GM19452 (cell line): ENCODE data around the gene ALK.
A peak's percentile ranks its signal among the peaks of the same experiment; 100 is the strongest.

Source experiments
- ATAC-seq: cut with Tn5 transposase; IDR thresholded peaks from one replicate; pipeline ENCODE4 v1.9.1; 2021; ENCODE audit not compliant: unreplicated experiment

Gene ALK

GRCh38 chr2:29723255-29724001 lies 198.0 kb downstream of the ALK start:
- ATAC-seq: peak; percentile 83

DNA sequence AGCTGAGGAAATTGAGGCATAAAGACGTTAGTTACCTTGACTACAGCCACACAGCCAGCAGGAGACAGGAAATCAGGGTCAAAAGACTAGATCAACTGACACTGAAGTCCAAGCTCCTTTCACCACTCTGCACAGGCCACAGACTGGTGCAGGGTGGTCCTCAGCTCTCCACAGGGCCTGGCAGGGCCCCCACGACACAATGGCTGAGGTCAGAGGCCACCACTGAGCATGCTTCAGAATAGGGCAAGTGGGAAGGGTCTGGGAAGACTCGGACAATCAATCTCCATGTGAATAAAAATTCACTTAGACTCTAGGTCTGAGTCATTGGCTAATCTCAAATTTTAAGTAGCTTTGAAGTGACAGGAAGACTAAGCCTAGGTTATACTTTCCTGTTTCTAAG lies 201.7 kb downstream of the ALK start:
- ATAC-seq: no peak

GRCh38 chr2:29718076-29718686 lies 203.2 kb downstream of the ALK start:
- no peak for ATAC-seq

GRCh38 chr2:29715655-29716054 lies 205.7 kb downstream of the ALK start:
- ATAC-seq: no peak

DNA sequence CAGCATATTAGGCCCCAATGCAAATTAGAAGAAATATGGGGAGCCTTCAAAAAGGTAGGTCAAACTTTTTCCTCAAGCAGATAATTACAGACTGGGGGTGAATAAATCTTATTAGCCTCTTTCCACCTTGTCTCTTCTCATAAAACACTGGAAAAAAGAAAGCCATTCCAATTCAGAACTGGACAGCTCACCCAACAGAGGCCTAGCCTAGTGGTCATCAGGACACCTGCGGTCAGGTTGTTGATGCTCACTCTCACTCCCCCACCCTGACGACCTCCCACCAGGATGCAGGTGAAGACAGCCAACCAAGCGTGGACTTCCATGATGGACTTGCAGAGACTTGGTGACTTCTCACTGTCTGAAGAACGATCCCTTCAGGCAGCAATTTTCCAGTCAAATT lies 207.1 kb downstream of the ALK start:
- no peak for ATAC-seq

DNA sequence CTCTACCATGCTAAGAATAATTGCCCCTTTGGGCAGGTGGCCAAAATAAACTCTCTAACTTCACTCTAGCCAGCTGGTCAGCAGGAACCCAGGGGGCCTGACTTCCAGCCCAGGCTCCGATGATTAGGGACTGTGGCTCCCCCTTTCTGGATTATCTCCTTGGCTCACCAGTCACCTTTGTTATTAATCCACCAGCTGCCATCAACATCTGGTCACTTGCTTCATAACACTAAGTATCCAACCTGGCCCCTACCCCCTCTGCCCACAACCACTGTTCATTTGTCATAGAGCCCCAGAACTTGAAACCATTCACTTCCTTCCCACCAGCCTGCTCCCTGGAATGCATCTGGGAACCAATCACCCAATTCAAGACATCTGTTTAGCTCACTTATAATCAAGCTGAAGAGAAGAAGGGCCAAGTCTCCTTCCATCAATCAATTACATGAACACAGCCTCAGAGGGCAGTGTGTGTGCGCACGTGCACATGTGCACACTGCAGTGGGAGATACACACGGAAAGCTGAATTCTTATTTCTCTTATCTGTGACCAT lies 215.1 kb downstream of the ALK start:
- no peak for ATAC-seq

DNA sequence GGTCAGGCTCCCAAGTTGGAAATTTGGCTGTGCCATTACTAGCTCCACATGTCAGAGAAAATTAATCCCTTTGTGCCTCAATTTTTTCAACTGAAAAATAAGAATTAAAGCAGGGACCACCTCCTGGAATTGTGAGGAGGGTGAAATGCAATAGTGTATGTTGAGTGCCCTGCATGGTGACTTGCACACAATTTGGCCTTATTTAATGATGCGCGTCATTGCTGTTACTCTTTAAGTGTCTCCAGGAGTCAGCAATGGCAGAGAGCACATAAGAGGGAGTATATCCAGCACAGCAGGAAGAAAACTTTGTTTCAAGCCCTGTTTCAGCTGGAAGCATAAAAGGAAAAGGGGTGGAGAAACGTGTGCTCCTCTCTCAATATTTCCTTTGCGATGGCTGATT lies 215.8 kb downstream of the ALK start:
- ATAC-seq: no peak

- no peak for ATAC-seq
These were observed 218.1 kb downstream of the ALK start for GRCh38 chr2:29703336-29703735.

- no peak for ATAC-seq
These were observed 219.1 kb downstream of the ALK start for GRCh38 chr2:29702276-29702675.

DNA sequence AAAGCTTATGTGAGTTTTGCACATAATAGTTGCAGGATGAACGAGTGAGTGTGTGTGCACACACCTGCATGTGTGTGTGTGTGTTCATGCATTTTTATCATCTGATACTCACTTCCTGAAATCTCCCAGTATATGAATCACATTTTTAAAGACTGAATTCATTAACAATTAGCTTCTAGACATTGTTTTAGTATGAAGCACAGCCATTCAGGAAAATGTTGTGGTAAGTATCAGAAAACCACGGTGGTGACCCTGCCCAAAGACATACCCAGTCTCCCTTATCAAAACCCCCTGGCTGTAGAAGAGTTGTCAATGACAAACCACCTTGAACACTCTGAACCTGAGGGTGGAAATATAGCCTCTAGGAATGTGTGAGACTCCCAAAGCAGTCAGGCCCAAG lies 220.8 kb downstream of the ALK start:
- no peak for ATAC-seq

GRCh38 chr2:29699045-29699444 lies 222.3 kb downstream of the ALK start:
- no peak for ATAC-seq

GRCh38 chr2:29698216-29698615 lies 223.2 kb downstream of the ALK start:
- ATAC-seq: no peak

DNA sequence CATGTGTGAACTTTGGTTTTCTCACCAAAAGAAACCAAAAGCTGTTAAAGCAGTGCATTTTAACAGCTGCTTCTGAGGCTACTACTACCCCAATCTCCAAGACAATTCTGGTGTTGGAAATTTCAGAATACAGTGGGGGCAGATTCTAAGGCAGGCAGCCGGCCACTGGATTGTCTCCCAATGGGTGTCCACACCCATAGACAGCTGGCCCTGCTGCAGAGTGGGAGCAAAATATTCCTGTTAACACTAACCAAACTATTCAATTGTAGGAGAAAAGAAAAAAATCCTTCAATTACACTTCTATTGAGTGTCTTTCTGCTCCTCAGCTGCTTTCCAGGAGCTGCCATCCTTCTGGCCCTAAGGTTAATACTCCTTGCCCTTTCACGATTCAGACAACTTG lies 223.7 kb downstream of the ALK start:
- ATAC-seq: no peak

DNA sequence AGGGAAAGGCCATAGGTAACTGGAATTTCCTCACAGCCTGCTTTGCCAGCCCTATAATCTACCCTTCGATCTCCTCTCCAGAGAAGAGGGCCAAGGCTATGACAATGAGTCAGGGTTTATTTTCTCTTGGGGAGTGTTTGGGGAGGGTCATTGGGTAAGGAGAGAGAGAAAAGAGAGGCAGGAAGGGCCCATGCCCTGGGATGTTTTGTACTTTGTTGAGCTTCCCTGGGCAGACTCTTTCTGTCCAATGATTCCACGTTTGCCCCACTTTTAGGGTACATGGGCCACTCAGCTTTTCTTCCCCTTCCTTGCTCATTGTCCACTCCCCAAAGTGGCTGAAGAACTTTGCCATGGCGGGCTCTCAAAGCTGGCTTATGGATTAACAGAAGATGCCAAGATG lies 224.2 kb downstream of the ALK start:
- ATAC-seq: no peak

DNA sequence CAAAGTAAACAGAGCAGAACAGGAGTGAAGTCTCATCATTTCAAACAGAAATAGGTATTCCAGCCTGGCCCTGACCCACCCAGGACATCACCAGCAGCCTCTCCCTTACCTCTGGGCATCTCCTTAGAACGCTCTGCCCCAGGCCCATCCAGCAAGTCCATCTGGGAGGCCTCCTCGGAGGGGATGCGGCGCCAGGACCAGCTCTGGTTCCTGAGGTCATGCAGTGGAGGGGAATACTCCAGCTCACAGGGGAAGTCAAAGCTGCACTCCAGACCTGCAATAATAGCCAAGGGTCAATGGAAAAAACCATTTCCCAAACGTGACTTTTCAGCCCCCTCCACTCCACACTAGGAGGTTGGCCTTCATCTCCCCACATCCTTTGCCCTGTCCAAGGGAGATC lies 226.6 kb downstream of the ALK start:
- ATAC-seq: no peak

GRCh38 chr2:29691391-29691950 lies 229.9 kb downstream of the ALK start:
- ATAC-seq: no peak

DNA sequence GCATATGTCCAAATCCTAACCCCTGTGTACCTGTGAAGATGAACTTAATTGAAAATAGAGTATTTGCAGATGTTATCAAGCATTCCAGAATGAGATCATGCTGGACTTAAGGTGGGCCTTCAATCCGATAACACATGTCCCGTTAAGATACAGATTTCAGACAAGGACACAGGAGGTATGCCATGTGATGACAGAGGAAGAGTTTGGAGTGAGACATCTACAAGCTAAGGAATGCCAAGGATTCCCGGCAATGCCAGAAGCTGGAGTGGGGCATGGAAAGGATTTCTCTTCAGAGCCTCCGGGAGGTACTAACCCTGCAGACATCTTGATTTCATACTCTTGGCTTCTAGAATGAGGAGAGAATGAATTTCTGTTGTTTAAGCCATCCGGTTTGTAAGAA lies 231.7 kb downstream of the ALK start:
- no peak for ATAC-seq

DNA sequence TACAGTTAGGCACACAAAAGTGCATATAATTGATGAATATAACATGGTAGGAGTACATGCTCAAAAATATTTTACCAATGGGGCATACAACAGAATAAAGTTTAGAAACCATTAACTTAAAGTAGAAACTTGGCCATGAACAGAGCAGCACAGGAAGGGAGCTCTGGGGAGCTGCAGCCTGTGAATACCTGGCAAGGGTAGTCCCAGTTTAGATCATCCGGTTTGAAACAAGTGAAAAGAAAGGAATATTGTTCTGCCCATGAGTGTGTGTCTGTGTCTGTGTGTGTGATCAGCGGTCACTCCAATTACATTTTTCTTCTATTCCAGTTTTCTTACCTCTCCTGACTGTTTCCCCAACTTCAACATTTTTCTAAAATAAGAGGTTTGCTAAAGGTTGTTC lies 233.0 kb downstream of the ALK start:
- no peak for ATAC-seq

- ATAC-seq: no peak
These were observed 234.3 kb downstream of the ALK start for GRCh38 chr2:29687121-29687520.

DNA sequence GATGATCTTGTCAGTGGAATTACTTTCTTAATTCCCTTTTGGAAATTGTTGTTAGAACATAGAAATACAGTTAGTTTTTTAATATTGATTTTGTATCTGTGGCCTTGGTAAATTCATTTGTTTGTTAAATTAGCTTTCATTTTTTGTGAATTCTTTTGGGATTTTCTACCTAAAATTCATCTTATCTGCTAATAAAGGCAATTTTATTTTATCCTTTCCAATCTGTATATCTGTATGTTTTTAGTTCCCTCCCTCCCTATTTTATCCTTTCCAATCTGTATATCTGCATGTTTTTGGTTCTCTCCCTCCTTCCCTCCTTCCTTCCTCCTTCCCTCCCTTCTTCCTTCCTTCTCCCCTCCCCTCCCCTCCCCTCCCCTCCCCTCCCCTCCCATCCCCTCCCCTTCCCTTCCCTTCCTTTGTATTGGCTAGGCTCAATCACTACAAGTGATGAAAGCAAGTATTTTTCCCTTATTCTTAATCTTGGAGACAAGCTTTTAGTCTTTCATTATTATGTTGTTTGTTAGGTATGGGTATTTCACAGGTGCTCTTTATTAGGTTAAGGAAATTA lies 244.4 kb downstream of the ALK start:
- ATAC-seq: no peak

DNA sequence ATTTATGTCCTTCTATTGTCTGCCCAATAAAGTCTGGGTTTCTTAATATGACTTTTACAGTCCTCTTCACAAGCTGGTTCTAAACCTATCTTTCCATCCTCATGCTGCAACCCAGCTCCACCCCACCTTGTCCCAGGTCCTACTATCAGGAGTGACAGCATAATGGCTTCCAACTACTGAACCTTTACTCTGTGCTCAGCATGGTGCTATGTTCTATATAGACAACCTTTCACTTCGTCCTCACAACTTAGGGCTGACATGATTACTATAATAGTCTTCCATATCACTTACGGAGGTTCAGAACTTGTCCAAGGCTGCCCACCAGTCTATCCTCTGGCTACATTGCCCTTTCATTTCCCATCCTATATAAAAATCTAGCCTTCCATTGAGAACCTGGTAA lies 256.8 kb downstream of the ALK start:
- ATAC-seq: no peak

DNA sequence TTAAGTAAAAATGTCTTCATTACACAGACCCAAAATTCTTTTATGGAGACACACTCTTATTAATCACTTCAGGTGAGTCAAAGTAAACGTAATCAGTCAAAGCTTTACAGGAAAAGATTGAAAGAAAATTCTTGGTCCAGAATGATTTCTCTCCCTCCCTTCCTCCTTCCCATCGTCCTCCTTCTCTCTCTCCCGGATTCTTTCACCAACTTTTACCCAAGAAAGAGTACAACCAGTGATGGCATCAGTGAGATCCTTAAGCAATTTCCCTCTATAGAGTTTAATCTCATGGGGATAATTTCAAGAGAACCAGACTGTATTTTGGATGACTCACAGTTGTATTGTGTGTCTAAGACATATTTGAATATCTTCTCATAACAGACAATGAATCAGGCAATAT lies 258.1 kb downstream of the ALK start:
- ATAC-seq: no peak
